Suppressor macrophage (primary cell): ENCODE data around the gene CHCHD2.
"Not testable (repeated sequence)": the region's sequence is repeated elsewhere in the genome, so short reads cannot be mapped to it uniquely, and the experiment has no call there.

Experiments used
- DNase-seq, 4 experiments: peaks; one replicate each; pipeline ENCODE4 v3.0.0-alpha.2; 2020 to 2022

Gene CHCHD2

GRCh38 chr7:56083150-56083785, 23.0 kb downstream of the CHCHD2 start:
- no peak for DNase-seq

GRCh38 chr7:56081626-56082340, 24.5 kb downstream of the CHCHD2 start:
- DNase-seq: no peak

- DNase-seq: not testable (repeated sequence)
Measured at GRCh38 chr7:56080726-56081435, 25.4 kb downstream of the CHCHD2 start.

GRCh38 chr7:56079450-56080185, 26.7 kb downstream of the CHCHD2 start:
- DNase-seq: no peak

- no peak for DNase-seq
Measured at GRCh38 chr7:56078196-56078595, 28.1 kb downstream of the CHCHD2 start.

GRCh38 chr7:56077681-56078080, 28.6 kb downstream of the CHCHD2 start:
- DNase-seq: no peak

- DNase-seq: peak; percentile 83 to 92 (median 88)
Measured at GRCh38 chr7:56074371-56074791, 31.9 kb downstream of the CHCHD2 start.

- DNase-seq: not testable (repeated sequence)
Measured at GRCh38 chr7:56066376-56066775, 39.9 kb downstream of the CHCHD2 start.

- DNase-seq: peak; percentile 96 to 98 (median 97)
Measured at GRCh38 chr7:56063882-56064625, 42.2 kb downstream of the CHCHD2 start, which contains the start of gene SUMF2. TSS of gene SUMF2 (plus strand) at chr7:56064286. CDS start at chr7:56064312, 26 bp downstream.

GRCh38 chr7:56063500-56063881, 42.8 kb downstream of the CHCHD2 start:
- DNase-seq: no peak

- DNase-seq: peak in 1 of 4 experiments; percentile 48
Measured at GRCh38 chr7:56062382-56062781, 43.9 kb downstream of the CHCHD2 start.

GRCh38 chr7:56053993-56054392, 52.3 kb downstream of the CHCHD2 start:
- DNase-seq: no peak

- no peak for DNase-seq
Measured at GRCh38 chr7:56053379-56053778, 52.9 kb downstream of the CHCHD2 start.
